NCI-H82 treated with DMSO at 0.1 percent for 48 hours (cell line): ENCODE data around the gene AFF1.

Source experiments
- DNase-seq: peaks from one replicate; lab custom pipeline; 2025; ENCODE audit not compliant: unreplicated experiment; lab: John Stamatoyannopoulos, UW

AFF1 gene

DNA sequence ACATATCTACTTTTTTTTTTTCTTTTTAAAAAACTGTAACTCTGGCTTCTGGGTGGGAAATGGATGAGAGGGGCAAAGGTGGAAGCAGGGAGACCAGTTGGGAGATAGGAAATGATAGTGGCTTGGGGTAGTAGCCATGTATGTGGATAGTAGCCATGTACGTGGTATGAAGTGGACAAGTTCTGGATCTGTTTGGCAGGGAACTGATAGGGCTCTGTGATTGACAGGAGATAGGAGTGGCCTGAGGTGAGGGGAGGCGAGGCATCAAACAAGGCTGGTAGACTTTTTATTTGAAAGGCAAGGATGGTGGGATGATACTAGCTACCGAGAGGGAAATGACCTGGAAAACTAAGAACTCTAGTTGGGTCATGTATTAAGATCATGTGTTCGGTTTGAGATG, 117.8 kb downstream of the AFF1 start:
- DNase-seq = no peak

DNA sequence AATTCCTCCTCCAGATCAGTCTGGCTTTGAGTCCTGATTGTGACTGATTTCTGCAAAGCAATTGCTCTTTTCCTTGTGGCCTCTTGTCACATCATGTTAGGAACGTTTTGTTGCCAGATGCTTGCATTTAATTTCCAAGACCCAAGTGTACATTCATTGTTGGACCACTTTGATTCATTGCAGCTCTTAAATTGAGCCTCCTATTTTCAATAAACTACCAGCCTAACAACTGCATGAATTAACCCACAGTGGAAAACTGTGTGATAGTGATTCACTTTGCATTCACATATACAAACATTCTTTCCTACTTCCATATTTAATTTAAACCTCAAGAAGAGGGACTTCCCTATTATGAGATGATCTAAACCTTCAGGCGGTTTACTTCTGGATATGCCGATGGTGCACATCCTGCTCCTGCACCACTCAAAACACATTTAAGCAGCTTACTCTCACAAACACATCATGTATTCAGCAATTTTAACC, 118.4 kb downstream of the AFF1 start:
- no peak for DNase-seq

DNA sequence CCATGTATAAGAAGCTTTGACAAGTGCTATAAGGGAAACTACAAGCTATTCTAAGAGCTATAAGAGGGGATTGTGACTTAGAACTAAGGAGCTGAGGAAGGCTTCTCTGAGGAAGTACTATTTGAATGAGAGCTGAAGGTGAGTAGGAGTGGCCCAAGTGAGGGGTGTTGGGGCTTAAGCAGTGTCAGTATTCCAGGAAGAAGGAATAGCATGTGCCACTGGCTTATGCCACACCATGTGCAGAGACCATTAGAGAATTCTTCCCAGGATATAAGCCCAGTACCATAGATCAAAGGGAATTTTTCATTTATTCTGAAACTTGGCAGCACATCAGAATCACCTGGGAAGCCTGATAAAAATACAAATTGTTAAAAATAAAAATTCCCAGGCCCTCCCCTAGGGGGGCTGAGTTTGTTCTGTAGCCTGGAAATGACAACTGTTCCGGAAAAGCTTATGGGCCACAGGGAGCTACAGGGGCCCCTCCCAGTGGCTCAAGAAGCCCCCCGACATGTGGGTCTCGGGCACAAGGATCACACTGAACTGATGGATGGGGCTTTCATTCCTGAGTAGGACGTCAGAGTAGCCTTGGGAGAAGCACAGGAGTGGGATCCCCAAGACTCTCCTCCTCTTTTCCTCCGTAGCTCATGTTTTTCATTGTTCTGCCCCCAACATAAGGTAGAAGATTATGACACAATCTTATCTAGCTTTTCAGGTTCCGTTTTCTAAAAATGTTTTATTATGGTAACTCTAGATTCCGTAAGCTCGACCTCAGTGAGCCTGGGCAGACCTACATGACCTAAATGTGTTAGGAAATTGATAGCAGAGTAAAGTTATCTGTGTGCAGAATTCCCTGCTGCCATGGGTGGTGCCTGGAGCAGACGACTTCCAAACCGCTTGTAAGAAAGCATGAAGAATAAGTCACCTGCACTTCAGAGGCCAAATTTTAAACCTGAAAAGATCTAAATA, 119.3 kb downstream of the AFF1 start:
- DNase-seq = peak; percentile 88

DNA sequence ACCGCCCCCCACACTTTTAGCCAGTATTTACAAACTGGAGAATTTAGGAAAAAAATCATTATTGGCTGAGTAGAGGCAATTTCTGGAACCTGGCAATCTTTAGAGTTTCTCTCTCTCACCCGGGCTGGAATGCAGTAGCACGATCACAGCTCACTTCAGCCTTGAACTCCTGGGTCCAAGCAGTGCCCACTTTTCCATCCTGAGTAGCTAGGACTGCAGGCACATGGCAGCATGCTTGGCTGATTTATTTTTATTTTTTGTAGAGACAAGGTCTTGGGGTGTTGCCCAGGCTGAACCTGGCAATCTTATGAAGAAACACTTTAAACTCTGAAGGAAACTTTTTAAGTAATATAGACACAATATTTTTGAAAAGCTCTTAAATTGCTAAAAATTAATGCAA, 120.1 kb downstream of the AFF1 start:
- no peak for DNase-seq

DNA sequence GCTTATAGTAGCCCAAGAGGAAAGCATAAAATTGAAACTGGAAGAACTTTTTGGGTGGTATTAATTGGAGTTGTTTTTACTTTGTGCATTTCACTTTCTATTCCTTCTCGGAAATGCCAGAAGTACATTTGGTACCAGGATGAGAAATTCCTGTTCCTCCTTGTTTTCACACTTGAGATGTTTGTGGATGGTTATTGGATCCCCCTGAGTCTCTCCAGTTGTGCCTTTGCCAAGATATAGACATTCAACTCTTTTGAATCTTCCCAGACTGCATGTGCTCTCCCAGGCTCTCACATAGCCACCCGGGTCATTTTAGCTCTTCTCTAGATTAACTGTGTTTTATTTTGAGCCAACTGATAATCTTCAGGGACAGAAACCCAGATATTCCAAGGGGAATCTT, 120.5 kb downstream of the AFF1 start:
- DNase-seq = no peak

DNA sequence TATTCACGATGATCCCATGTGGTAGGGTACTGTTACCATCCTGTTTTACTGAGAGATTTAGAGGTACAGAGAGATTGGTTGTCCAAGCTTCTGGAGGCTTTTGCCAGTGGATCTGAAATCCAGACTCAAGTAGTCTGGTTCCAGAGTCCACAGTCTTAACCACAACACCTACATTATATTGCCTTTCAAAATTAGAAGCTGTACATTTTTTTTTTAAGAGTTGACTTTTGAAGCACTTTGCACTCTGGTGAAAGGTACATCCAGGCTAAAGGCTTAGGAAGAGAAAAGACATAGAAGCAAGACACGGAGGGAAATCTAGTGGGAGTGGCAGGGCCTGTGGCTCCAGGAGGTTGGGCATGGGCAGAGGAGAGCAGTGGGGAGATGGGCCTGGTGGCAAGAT, 122.1 kb downstream of the AFF1 start:
- DNase-seq = no peak

DNA sequence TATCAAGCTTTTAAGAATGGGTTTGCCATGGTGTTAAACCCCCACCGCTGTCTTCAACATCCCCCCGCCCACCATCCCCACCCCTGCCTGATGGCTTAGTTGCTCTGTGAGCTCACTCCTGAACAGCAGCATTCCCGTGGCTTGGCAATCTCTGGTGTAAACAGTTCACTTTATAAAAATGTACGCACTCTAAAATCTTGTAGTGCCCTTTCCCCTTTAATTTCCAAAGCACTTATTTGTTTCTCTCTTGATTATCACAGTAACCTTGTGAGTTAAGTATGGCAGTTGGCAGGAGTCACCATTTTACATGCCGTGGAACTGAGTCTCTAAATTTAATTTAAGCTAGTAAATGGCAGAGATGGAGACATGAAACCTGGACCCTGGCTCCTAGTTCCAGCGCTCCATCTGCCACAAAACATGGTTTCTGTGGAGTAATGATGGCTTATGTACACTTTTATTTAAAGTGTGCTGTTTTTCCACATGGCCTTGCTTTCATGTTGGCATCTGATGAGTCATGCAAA, 123.1 kb downstream of the AFF1 start:
- no peak for DNase-seq

DNA sequence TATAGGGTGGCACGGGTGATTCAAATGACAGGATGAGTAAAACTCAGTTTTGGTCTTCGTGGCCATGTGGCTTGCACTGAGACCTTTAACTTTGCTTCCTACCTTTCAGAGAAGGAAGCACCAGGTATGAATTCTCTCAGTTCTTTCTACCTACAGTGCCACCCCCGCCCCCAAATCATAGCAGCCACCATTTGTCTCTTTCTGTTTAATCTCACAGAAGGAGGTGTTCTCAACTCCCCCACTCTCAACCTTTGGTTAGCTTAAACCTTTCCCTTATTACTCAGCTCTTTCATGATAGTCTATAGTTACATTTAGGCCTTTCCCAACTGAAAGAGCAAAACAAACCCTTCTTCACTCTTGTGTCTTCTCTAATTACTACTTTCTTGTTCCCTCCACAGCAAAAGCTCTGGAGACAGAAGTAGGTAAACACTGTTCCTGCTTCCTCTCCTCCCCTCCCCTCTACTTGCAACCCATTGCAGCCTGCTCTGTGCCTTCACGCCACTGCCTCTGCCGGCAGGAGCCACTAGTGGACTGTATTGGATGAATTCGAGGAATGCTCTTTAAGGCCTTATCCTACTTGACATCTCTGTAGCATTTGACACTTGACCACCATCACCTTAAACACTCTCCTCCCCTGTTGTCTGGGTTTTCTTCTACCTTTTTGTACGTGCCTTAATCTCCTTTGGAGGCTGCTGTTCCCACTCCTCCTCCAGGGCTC, 123.7 kb downstream of the AFF1 start:
- no peak for DNase-seq

DNA sequence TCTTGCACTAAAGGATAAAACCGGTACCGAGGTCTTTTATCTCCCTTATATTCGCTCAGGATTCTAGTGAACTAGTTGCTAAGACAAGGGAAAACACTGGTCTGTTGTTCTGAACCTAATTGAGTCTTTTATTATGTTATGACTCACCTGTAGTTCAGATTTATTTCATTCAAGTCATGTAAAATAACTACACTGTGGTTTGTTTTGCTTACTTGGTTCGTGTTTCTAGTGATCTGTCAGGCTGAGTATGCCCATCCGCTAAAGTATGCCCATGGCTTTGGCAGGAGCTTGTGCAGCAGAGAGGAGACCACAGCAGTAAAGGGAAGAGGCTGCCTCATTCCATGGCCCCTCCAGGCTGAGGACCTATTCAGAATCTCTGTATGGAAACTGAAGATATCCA, 126.1 kb downstream of the AFF1 start:
- no peak for DNase-seq

DNA sequence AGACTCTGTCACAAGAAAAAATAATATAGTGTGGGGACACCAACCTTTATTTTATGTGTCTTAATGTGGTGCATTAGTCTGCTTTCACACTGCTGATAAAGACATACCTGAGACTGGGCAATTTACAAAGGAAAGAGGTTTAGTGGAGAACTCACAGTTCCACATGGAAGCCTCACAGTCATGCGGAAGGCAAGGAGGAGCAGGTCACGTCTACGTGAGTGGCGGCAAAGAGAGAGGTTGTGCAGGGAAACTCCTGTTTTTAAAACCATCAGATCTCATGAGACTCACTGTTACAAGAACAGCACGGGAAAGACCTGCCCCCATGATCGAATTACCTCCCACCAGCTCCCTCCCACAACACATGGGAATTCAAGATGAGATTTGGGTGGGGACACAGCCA, 130.2 kb downstream of the AFF1 start:
- no peak for DNase-seq

DNA sequence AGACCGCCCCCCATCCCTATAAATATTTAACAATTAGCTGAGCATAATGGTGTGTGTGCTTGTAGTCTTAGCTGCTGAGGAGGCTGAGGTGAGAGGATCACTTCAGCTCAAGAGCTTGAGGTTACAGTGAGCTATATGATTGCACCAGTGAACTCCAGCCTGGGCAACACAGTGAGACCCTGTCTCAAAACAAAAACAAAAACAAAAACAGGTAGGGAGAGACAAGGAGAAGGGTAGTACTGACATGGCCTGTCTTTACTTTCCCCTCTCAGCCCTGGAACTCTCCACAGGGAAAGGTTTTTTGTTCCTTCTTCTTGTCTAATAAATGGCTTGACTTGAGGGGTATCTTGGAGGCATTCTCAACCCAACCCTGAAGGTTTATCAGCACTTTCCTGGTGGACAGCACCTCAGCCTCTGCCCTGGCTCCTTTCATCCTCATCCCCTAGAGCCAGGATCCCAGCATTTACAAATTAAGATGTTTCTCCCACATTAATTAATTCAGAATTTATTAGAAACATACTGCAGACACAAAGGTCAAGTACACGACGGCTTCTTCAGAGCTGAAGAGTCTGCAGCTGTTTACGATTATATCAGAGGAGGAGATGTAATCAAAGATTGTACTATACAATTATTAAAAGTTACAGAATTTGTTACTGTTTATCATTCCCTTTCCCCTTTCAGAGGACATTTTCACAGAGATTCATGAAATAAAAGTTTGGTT, 131.8 kb downstream of the AFF1 start:
- no peak for DNase-seq

DNA sequence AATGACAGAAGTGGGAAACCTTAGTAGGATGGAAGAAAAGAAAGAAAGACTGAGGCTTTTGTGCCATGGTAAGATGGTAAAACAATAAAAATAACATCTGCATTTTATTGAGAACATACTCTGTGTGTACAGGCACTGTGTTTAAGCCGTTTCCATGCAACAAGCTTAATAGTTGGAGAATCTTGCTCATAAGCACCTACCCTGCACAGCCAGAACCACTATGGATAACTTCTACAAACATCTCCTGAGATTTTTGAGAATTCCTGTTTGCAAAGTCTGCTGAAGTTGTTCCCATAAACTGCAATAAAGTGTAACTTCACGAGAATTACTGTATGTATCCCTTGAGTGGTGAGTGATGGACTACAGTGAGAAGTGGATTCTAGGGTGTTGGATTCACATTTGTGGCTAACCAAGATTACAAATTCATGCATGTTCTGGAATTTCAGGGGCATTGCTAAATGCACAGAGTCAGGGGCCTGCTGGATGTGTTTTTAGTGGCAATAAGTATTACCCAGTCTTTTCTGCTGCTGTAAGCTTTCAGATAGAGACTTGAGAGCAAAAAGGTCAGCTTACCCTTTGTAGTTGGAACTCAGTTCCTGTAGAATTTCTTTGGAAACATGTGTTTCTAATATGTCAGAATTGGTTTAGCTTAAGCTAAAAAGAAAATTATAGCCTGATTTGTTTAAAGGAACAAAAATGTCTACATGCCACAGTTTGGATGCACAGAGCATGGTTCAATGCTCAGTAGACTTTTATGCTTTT, 132.5 kb downstream of the AFF1 start:
- no peak for DNase-seq

DNA sequence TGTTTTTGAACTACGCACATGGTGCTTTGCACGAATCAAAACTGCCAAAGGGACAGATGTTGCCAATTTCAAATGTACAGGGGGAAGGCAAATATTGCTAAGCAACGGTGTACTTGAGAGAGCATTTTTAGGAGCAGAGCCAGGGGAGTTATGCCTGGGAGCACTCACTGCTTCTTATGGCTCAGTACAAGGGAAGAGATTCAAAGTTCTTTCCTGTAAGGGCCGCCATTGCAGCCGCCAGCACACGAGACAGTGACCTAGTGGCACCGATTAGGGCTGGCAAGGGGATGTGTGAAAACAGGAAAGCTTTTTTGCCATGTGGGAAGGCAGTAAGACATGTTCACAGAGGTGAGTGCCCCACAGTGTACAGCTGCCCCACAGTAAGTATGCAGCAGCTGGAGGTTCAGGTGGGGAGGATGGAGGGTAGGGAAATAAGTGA, 133.8 kb downstream of the AFF1 start:
- peak; percentile 62 for DNase-seq

DNA sequence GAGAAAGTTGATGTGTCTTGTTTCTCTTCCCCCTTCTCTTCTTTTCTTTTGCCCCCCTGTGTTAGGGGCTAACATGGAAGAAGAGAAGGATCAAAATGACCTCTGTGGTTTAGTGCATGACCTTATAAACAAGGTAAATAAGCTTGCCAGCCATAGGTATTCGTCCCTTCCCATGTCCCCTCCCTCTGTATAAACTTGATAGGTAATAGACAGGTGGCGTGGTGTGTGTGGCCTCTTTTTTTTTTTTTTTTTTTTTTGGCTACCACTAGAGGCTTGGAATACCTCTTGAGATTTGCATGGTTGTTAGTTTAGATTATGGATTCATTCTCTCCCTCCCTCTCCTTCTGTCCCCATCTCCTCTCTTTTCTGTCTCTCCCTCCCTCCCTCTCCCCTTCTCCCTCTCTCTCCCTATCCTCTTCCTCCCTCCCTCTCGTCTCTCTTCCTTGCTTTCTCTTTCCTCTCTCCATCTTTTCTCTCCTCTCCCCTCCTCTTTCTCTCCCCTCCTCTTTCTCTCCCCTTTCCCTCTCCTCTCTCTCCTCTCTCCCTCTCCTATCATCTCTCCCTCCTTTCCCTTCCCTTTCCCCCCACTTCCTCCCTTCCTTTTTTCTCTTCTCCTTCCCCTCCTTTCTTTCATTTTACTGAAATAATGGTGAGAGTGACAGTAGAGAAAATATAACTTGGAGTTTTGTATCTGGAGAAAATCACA, 134.4 kb downstream of the AFF1 start:
- no peak for DNase-seq

DNA sequence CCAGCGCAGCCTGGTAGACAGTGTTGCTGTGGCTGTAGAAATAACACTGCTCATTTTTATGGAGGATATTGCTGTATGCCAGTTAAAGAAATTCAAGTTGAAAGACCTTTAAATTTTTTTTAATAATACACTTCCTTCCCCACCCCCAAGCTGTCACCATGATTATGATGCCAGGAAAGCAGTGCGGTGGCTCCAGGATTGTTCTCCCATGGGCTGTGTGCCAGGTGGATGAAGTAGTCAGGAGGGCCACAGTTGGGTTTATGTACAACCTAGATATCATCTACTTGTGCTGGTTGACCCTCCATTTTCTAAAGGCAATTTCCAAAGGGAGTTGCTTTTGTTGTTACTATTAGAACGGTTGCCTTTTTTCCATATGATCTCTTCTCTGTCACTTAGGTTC, 136.6 kb downstream of the AFF1 start:
- peak; percentile 14 for DNase-seq

DNA sequence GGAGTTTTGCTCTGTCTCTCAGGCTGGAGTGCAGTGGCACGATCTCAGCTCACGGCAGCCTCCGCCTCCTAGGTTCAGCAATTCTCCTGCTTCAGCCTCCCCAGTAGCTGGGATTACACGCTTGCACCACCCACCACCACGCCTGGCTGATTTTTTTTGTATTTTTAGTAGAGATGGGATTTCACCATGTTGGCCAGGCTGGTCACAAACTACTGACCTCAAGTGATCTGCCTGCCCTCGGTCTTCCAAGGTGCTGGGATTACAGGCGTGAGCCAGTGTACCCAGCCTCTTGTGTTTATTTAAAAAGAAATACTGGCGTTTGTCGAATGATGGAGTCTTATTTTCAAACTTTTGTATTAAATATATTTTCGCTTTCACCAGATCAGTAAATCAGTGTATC, 137.7 kb downstream of the AFF1 start:
- DNase-seq = peak; percentile 48

DNA sequence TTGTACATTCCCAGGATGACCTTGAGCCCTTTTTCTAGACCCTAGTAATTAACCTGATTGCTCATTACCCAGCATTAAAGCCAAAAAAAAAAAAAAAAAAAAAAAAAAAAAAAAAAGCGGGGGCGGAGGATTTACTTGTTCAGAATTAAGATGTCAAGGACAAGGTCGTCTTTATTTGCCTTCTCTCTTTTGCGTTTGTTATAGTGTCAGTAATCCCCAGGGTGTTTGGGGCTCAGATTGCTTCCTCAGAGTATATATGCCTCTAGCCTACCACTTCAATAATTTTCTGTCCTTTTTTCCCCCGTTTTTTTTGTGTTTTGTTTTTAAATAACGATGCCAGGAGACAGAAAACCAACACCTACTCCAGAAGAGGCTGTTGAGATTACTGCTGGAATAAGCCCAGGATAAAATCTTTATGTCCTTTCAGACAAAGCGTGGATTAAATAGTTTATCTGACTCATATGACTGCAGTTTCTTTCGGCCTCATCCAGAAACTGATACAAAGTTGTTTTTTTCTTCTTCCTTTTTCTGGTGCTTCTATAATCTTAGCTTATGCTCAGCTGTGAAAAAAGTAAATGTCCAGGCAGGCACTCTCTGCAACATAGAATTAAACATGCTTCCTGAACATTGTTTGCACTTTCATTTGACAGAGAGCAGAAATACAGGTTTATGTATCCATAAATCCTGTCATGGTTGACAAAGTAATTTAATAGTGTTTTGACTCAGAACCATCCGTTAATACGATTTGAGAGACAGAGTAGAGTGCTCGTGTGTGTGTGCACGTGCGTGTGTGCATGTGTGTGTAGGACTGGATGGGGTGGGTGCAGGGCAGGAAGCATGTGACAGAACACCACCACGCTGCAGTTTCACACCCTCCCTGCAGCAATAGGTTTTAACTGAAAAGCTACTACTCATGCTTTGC, 138.6 kb downstream of the AFF1 start:
- peak; percentile 74 for DNase-seq

DNA sequence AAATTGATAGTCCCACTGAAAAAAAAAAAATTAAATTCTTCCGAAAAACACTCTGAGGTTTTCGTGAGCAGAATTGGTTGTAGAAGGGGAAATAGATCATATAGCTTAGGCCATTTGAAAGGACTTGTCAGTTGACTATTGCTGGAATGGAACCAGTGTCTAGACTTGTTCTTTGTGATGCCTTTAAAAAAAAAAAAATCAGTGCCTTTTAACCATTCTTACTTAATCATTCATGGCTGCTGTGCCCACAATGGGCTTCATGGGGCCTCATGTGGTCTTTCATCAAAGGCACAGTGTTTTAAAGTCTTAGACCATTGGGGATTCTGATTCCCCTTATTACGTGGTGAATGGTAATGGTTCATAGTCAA, 139.3 kb downstream of the AFF1 start:
- DNase-seq = no peak

DNA sequence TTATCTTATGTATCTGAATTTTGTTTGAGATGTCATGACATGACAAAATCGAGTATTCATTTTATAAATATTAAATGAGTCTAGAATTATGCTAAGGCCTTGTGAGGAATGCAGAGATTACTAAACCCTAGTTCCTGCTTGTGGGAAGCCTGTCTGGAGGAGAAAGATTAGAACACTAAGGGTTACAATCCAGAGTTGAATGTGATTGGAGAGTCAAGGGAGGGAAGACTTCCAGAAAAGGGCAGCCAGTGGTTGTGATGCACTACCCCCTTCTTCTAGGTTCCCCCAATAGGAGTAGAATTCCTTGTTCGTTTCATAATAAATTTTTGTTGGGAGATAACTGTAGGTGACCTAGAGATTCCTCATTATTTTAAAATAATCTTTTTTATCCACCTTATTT, 141.1 kb downstream of the AFF1 start:
- DNase-seq = peak; percentile 32
